SK-N-SH treated with all-trans-retinoic acid at 6 μM for 48 hours (cell line): Measurements from ENCODE around the gene RASGEF1B.

ENCODE experiments used
- ATAC-seq: fragments of 200-7000 bp; cut with Tn5 transposase; 3 replicates; pipeline ENCODE4 v1.9.1; 2020; ENCODE audit warnings: mild to moderate bottlenecking, moderate library complexity
- ARNTL ChIP-seq: fragments of 450-650 bp; formaldehyde crosslinking; IDR thresholded peaks from 2 replicates; pipeline ENCODE4 v1.5.0; 2020; ENCODE audit warnings: low read depth, mild to moderate bottlenecking, moderate library complexity, borderline replicate concordance
- BACH2 ChIP-seq: fragments of 250-450 bp; sonication (Bioruptor Pico); IDR thresholded peaks from 2 replicates; pipeline ENCODE4 v1.9.0; 2021; ENCODE audit warnings: mild to moderate bottlenecking, borderline replicate concordance
- CSDC2 ChIP-seq: fragments of 250-450 bp; sonication (Bioruptor Pico); IDR thresholded peaks from 2 replicates; pipeline ENCODE4 v1.5.0; 2020; ENCODE audit warnings: mild to moderate bottlenecking, moderate library complexity
- ESRRG ChIP-seq: fragments of 250-450 bp; sonication (Bioruptor Pico); IDR thresholded peaks from 2 replicates; pipeline ENCODE4 v1.6.1; 2021; ENCODE audit warnings: mild to moderate bottlenecking
- ISL1 ChIP-seq: fragments of 250-450 bp; sonication (Bioruptor Pico); IDR thresholded peaks from 2 replicates; pipeline ENCODE4 v2.1.2; 2022; ENCODE audit warnings: mild to moderate bottlenecking, moderate library complexity
- PATZ1 ChIP-seq: fragments of 250-450 bp; sonication (Bioruptor Pico); IDR thresholded peaks from 2 replicates; pipeline ENCODE4 v1.8.0; 2020; ENCODE audit warnings: mild to moderate bottlenecking, moderate library complexity, borderline replicate concordance
- PPARA ChIP-seq: fragments of 250-450 bp; sonication (Bioruptor Pico); IDR thresholded peaks from 2 replicates; pipeline ENCODE4 v1.5.0; 2020; ENCODE audit warnings: mild to moderate bottlenecking, borderline replicate concordance
- TOX ChIP-seq: fragments of 250-450 bp; sonication (Bioruptor Pico); IDR thresholded peaks from 2 replicates; pipeline ENCODE4 v1.8.0; 2021; ENCODE audit warnings: mild to moderate bottlenecking, moderate library complexity, borderline replicate concordance
- ZC3H10 ChIP-seq: fragments of 250-450 bp; sonication (Bioruptor Pico); IDR thresholded peaks from 2 replicates; pipeline ENCODE4 v1.5.1; 2021; ENCODE audit warnings: mild to moderate bottlenecking, moderate library complexity
- ZFP3 ChIP-seq: fragments of 250-450 bp; sonication (Bioruptor Pico); IDR thresholded peaks from 2 replicates; pipeline ENCODE4 v1.5.0; 2020; ENCODE audit warnings: mild to moderate bottlenecking, moderate library complexity
- ZFP30 ChIP-seq: fragments of 450-650 bp; formaldehyde crosslinking; IDR thresholded peaks from 2 replicates; pipeline ENCODE4 v1.5.0; 2022; ENCODE audit warnings: mild to moderate bottlenecking, moderate library complexity
- ZNF565 ChIP-seq: fragments of 450-650 bp; formaldehyde crosslinking; conservative IDR thresholded peaks from 2 replicates; pipeline ENCODE4 v1.5.0; 2020; ENCODE audit warnings: low read depth, mild to moderate bottlenecking, moderate library complexity
- ZNF70 ChIP-seq: fragments of 450-650 bp; formaldehyde crosslinking; IDR thresholded peaks from 2 replicates; pipeline ENCODE4 v1.5.0; 2020; ENCODE audit warnings: mild to moderate bottlenecking, moderate library complexity
- TF ChIP-seq, protein P1 (sequence below): fragments of 250-450 bp; sonication (Bioruptor Pico); IDR thresholded peaks from 2 replicates; pipeline ENCODE4 v1.5.1; 2020; ENCODE audit warnings: low read depth, mild to moderate bottlenecking, moderate library complexity
- TF ChIP-seq, protein P2 (sequence below): fragments of 250-450 bp; sonication (Bioruptor Pico); IDR thresholded peaks from 2 replicates; pipeline ENCODE4 v1.5.0; 2020; ENCODE audit warnings: mild to moderate bottlenecking, moderate library complexity
- TF ChIP-seq, protein P3 (sequence below): fragments of 250-450 bp; sonication (Bioruptor Pico); IDR thresholded peaks from 2 replicates; pipeline ENCODE4 v1.5.1; 2021; ENCODE audit warnings: mild to moderate bottlenecking, moderate library complexity

The RASGEF1B gene

GRCh38 chr4:81377191-81377590, 94.5 kb downstream of the RASGEF1B start:
- ATAC-seq: no peak

GRCh38 chr4:81376720-81377119, 95.0 kb downstream of the RASGEF1B start:
- TF ChIP-seq ZNF70 (CRISPR knock-in tag): no peak
- TF ChIP-seq, protein P1, sequence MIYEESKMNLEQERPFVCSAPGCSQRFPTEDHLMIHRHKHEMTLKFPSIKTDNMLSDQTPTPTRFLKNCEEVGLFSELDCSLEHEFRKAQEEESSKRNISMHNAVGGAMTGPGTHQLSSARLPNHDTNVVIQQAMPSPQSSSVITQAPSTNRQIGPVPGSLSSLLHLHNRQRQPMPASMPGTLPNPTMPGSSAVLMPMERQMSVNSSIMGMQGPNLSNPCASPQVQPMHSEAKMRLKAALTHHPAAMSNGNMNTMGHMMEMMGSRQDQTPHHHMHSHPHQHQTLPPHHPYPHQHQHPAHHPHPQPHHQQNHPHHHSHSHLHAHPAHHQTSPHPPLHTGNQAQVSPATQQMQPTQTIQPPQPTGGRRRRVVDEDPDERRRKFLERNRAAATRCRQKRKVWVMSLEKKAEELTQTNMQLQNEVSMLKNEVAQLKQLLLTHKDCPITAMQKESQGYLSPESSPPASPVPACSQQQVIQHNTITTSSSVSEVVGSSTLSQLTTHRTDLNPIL (CRISPR knock-in tag): no peak
- TF ChIP-seq, protein P2, sequence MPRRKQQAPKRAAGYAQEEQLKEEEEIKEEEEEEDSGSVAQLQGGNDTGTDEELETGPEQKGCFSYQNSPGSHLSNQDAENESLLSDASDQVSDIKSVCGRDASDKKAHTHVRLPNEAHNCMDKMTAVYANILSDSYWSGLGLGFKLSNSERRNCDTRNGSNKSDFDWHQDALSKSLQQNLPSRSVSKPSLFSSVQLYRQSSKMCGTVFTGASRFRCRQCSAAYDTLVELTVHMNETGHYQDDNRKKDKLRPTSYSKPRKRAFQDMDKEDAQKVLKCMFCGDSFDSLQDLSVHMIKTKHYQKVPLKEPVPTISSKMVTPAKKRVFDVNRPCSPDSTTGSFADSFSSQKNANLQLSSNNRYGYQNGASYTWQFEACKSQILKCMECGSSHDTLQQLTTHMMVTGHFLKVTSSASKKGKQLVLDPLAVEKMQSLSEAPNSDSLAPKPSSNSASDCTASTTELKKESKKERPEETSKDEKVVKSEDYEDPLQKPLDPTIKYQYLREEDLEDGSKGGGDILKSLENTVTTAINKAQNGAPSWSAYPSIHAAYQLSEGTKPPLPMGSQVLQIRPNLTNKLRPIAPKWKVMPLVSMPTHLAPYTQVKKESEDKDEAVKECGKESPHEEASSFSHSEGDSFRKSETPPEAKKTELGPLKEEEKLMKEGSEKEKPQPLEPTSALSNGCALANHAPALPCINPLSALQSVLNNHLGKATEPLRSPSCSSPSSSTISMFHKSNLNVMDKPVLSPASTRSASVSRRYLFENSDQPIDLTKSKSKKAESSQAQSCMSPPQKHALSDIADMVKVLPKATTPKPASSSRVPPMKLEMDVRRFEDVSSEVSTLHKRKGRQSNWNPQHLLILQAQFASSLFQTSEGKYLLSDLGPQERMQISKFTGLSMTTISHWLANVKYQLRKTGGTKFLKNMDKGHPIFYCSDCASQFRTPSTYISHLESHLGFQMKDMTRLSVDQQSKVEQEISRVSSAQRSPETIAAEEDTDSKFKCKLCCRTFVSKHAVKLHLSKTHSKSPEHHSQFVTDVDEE (CRISPR knock-in tag): no peak
- no peak for TF ChIP-seq PATZ1
- TF ChIP-seq ZC3H10: no peak
- TF ChIP-seq ESRRG: no peak
- TF ChIP-seq ZFP30: no peak
- no peak for TF ChIP-seq ARNTL (CRISPR knock-in tag)
- no peak for TF ChIP-seq PPARA (CRISPR knock-in tag)
- no peak for TF ChIP-seq ZNF565 (CRISPR knock-in tag)
- no peak for TF ChIP-seq ZFP3
- TF ChIP-seq ISL1 (CRISPR knock-in tag): no peak
- no peak for TF ChIP-seq CSDC2 (CRISPR knock-in tag)
- no peak for TF ChIP-seq BACH2 (CRISPR knock-in tag)
- no peak for TF ChIP-seq TOX (CRISPR knock-in tag)
- TF ChIP-seq, protein P3, sequence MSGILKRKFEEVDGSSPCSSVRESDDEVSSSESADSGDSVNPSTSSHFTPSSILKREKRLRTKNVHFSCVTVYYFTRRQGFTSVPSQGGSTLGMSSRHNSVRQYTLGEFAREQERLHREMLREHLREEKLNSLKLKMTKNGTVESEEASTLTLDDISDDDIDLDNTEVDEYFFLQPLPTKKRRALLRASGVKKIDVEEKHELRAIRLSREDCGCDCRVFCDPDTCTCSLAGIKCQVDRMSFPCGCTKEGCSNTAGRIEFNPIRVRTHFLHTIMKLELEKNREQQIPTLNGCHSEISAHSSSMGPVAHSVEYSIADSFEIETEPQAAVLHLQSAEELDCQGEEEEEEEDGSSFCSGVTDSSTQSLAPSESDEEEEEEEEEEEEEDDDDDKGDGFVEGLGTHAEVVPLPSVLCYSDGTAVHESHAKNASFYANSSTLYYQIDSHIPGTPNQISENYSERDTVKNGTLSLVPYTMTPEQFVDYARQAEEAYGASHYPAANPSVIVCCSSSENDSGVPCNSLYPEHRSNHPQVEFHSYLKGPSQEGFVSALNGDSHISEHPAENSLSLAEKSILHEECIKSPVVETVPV (CRISPR knock-in tag): no peak
- no peak for ATAC-seq

More at GRCh38 chr4:81377191-81377590, 94.5 kb downstream of the RASGEF1B start:
- TF ChIP-seq CSDC2 (CRISPR knock-in tag) (no peak), ZC3H10 (no peak), ARNTL (CRISPR knock-in tag) (no peak)
